NCI-H1436 treated with DMSO at 0.1 percent for 48 hours (cell line): ENCODE measurements around the gene VPREB1.
"Not testable (repeated sequence)": the region's sequence is repeated elsewhere in the genome, so short reads cannot be mapped to it uniquely, and the experiment has no call there.

ENCODE experiments used
- DNase-seq: peaks from one replicate; lab custom pipeline; 2025; lab: John Stamatoyannopoulos, UW

The VPREB1 gene

DNA sequence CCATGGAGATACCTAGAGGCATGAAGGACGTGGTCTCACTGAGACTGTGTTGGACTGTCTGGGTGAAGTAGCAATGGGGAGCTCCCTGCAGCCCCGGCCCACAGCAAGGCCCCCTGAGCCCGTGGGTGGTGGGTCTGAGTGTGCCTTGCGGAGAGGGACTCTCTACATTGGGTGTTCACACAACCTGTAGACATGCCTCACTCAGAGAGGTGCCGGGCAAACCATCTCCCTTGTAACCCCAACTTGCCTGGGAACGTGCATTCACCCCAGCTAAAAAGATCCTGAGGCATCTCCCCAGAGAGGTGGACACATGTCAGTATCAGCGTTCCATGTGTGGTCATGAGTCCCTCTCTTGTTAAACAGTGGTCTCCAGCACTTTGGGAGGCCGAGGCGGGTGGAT is 2.1 kb downstream of the VPREB1 start:
- no peak for DNase-seq

DNA sequence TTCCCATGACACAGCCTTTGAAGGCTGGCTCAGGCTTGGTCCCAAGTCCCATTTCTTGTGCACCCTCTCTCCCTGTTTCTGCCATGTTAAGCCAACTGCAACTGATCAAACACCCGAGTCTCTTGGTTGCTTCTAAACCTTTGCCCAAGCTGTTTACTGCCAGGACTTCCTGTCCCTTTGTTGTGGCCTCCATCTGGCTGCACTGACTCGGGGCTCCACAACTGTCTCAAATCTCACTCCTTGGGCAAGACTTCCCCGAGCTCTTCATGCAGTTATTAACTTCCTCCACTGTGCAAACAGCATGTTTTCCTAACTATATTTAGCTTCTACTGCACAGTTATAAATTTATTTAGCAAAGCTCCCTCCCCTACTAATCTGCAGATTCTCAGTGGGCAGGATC is 4.3 kb downstream of the VPREB1 start:
- DNase-seq = no peak

DNA sequence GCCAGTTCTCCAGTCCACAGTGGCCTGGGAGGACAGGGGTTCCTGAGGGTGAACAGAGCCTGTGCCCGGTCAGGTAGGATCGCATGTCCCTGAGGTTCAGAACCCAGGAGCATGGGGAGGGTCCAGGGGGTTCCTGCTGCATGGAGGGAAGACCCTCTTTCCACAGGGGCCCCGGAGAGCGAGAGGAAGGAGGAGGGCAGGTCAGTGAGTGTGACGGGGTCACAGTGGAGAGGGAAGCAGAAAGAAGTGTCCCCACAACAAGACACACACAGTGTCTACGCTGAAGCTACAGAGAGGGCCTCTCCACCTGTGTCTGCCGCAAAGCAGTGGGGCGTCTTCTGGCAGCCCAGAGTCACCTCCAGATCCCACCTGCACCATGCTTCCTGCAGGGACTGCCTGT is 6.1 kb downstream of the VPREB1 start:
- not testable (repeated sequence) for DNase-seq

DNA sequence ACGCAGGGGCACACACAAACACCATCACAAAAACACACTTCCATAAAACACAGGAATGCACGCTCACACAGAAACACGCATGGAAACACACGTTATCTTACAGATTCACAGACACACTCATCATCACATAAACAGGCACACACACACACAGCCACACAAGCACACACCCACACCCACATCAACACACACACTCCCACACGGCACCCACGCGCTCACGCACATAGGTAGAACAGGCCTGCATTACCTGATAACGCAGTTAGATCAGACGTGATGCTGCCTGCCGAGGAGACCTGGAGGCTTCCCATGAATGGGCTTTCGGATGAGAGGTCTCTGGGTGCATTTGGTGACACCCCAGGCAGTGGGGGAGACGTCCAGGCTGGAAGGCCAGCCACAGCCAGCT is 11.5 kb downstream of the VPREB1 start:
- DNase-seq = not testable (repeated sequence)

DNA sequence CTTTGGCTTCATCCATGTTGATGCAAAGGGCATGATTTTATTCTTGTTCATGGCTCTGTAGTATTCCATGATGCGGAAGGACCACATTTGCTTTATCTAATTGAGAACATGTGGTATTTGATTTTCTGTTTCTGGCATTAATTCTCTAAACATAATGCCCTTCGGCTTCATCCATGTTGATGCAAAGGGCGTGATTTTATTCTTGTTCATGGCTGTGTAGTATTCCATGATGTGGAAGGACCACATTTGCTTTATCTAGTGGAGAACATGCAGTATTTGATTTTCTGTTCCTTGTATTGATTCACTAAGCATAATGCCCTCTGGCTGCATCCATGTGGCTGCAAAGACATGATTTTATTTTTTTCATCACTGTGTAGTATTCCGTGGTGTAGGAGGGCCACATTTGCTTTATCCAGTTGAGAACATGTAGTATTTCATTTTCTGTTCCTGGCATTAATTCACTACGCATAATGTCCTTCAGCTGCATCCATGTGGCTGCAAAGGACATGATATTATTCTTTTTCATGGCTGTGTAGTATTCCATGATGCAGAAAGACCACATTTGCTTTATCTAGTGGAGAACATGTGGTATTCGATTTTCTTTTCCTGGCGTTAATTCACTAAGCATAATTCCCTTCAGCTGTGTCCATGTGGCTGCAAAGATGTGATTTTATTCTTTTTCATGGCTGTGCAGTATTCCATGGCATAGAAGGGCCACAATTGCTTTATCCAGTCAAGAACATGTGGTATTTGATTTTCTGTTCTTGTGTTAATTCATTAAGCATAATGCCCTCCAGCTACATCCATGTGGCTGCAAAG is 14.2 kb downstream of the VPREB1 start:
- DNase-seq = not testable (repeated sequence)

DNA sequence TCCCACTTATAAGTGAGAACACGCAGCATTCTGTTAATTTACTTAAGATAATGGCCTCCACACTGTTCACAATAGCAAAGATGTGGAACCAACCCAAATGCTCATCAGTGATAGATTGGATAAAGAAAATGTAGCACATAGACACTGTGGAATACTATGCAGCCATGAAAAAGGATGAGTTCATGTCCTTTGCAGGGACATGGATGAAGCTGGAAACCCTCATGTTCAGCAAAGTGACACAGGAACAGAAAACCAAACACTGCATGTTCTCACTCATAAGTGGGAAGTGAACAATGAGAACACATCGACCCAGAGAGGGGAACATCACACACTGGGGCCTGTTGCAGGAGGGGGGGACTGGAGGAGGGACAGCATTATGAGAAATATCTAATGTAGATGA is 15.6 kb downstream of the VPREB1 start:
- not testable (repeated sequence) for DNase-seq

DNA sequence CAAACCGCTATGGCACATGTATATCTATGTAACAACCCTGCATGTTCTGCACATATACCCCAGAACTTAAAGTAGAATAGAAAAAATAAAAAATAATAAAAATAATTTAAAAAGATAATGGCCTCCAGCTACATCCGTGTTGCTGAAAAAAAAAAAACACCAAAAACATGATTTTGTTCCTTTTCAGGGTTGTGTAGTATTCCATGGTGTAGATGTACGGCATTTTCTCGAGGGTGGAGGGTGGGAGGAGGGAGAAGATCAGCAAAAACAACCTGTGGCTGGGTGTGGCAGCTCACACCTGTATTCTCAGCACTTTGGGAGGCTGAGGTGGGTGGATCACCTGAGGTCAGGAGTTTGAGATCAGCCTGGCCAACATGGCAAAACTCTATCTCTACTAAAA is 16.0 kb downstream of the VPREB1 start:
- not testable (repeated sequence) for DNase-seq

DNA sequence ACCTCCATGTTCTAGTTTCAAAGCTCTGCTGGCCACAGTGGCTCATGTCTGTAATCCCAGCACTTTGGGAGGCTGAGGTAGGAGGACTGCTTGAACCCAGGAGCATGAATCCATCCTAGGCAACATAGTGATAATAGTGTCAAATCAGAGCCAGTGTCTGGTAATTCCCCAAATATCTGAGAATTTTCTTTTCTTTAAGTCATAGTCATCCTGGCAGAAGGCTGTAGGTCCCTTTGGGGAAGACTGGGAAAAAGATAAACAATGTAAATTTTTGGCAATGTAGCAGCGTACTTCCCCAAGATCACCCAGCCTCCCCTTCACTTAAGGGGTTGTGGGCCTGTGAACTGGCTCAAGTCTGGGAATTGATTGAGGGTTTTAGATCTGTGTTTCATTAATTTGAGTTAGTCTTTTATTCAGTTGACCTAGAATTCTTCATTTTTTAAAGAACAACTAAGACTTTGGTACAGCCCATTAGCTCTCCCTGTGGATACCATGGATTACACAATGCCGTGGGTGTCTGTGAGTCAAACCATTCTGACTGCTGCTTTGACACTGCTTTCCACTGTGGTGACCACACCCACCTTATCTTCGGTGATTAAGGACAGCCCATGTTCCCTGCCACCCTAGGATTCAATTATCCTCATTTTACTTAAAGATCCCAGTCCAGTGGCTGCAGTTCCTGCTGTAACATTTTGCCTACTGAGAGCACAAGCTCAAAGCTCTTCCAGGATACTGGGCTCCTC is 17.9 kb downstream of the VPREB1 start:
- not testable (repeated sequence) for DNase-seq

DNA sequence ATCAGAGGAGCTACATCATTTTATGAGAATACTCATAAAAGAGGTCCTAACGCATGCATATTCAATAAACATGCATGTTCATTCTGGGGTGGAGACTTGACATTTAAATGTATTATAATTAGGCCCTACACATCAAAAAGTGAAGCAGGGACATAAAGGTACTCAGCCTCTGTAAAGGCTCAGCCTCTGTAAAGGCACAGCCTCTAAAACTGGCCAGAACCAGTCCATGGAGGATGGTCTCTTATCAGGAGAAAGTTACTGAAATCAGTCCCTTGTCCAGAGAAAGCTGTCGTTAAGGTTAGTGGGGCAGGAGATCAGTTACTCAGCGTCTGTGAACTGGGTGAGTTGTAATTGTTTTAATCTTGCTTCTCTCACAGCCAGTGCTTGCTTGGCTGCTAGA is 19.2 kb downstream of the VPREB1 start:
- DNase-seq = not testable (repeated sequence)

DNA sequence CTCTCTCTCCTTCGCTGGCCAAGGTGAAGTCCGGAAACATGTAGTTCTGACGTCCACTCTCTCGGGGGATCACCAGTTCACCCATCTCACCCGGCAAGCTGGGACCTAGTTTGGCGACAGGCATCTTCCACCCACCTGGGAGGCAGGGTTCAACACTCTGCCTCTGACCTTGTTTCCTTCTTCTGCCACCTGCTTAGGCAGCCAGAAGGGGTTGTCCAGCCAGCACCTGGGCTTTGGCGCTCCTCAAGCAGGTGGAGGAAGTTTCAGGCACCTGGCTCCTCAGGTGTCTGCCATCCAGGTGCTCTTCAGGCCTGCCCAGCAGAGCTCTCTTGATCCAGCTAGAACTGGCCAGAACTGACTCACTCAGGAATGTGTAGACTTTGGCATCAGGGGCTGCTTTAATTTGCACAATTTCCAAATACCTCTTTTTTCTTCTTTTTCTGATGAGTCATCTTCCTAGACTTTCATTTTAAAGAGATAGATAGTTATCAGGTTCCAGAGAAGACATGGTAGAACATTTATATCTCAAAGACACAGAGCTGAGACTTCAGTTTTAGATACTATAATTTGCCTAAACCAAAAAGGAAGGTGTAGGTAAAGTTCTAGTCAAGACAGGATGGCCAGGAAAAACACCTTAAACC is 25.6 kb downstream of the VPREB1 start:
- not testable (repeated sequence) for DNase-seq

DNA sequence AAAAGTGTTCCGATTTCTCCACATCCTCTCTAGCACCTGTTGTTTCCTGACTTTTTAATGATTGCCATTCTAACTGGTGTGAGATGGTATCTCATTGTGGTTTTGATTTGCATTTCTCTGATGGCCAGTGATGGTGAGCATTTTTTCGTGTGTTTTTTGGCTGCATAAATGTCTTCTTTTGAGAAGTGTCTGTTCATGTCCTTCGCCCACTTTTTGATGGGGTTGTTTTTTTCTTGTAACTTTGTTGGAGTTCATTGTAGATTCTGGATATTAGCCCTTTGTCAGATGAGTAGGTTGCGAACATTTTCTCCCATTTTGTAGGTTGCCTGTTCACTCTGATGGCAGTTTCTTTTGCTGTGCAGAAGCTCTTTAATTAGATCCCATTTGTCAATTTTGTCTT is 32.8 kb downstream of the VPREB1 start:
- not testable (repeated sequence) for DNase-seq

DNA sequence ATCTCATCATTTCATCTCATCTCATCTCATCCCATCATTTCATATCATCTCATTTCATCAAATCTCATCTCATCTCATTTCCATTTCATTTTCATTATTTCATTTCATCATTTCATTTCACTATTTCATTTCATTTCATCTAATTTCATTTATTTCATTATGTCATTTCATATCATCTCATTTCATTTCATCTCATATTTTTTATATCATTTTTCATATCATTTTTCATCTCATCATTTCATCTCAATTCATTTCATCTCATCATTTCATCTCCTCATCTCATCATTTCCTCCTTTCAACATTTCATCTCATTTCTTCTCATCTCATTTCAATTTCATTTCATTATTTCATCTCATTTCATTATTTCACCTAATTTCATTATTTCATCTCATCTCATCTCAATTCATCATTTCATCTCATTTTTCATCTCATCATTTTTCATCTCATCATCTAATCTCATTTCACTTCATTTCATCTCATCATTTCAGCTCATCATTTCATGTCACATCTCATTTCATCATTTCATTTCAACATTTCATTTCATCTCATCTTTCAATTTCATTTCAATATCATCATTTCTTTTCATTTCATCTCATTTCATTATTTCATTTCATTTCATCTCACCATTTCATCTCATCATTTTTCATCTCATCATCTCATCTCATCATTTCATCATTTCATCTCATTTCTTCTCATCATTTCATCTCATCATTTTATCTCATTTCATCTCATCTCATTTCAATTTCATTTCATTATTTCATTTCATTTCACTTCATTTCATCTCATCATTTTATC is 40.6 kb downstream of the VPREB1 start:
- not testable (repeated sequence) for DNase-seq

DNA sequence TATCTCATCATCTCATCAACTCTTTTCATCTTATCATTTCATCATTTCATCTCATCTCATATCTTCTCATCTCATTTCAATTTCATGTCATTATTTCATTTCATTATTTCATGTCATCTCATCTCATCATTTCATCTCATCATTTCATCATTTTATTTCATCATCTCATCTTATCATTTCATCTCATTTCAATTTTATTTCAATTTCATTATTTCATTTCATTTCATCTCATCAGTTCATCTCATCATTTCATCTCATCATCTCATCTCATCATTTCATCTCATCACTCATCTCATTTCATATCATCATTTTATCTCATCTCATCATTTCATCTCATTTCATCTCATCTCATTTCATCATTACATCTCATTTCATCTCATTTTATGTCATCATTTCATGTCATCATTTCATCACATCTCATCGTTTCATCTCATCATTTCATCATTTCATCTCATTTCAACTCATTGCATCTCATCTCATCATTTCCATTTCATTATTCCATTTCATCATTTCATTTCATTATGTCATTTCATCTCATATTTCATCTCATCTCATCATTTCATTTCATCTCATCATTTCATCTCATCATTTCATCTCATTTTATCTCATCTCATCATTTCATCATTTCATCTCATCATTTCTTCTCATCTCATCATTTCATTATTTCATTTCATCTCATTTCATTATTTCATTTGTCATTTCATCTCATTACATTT is 42.0 kb downstream of the VPREB1 start:
- DNase-seq = not testable (repeated sequence)

DNA sequence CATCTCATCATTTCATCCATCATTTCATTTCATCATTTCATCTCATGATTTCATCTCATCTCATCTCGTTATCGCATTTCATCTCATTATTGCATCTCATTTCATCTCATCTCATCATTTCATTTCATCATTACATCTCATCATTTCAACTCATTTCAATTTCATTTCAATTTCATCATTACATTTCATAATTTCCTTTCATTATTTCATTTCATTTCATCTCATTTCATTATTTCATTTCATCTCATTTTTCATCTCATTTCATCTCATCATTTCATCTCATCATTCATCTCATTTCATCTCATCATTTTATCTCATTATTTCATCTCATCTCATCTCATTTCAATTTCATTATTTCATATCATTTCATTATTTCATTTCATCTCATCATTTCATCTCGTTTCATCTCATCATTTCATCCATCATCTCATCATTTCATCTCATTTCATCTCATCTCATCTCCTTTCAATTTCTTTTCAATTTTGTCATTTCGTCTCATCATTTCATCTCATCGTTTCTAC is 42.6 kb downstream of the VPREB1 start:
- DNase-seq = not testable (repeated sequence)

DNA sequence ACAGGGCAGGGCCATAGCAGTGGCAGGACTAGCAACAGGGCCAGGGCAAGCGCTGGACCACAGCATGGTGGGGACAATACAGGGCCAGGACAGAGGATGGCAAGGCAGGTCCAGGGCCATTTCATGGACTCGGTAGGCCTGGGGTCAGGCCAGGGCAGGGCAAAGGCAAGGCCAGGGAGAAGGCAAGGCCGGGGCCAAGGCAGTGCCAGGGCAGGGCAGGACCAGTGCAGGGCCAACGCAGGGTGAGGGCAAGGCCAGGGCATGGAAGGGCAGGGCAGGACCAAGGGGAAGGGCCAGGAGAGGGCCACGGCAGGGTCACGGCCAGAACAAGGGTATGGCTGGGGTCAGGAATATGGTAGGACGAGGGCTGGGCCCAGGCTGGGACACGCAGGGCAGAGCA is 45.1 kb downstream of the VPREB1 start:
- not testable (repeated sequence) for DNase-seq

DNA sequence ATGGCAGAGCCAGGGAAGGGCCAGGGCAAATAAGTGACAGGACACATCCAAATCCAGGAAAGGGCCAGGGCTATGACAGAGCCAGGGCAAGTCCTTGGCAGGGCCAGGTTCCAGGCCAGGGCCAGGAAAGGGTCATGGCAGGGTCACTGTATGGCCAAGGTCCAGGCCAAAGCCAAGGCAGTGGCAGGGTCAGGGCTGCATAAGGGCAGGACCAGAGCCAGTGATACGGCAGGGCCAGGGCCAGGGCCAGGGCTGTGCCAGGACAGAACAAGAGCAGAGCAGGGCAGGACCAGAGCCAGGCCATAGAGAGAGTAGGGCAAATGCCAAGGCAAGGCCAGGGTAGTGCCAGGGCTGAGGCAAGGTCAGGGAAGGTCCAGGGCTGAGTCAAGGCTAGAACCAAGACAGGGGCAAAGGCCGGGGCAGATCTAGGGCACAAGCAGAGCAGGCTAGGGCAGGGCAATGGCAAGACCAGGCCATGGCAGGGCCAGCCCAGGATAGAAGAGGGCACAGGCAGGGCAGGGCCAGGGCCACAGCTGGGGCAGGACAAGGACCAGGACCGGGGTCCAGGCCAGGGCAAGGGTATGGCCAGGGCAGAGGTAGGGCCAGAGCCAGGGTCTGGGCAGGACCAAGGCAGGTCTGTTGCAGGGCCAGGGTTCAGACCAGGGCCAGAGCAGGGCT is 46.7 kb downstream of the VPREB1 start:
- not testable (repeated sequence) for DNase-seq

DNA sequence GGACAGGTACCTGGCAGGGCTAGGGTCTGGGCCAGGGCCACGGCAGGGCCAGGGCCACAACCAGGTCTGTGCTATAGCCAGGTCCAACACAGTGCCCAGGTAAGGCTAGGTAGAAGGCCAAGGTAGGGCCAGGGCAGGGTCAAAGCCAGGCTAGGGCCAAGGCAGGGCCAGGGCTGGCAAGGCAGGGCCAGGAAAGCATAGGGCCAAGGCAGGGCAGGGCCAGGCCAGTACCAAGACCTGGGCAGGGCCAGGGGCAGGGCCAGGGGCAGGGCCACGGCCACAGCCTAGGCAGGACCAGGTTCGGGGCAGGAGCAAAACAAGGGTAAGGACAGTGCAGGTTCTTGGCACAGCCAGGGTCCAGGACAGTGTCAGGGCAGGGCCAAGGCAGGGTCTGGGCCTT is 48.1 kb downstream of the VPREB1 start:
- DNase-seq = not testable (repeated sequence)

DNA sequence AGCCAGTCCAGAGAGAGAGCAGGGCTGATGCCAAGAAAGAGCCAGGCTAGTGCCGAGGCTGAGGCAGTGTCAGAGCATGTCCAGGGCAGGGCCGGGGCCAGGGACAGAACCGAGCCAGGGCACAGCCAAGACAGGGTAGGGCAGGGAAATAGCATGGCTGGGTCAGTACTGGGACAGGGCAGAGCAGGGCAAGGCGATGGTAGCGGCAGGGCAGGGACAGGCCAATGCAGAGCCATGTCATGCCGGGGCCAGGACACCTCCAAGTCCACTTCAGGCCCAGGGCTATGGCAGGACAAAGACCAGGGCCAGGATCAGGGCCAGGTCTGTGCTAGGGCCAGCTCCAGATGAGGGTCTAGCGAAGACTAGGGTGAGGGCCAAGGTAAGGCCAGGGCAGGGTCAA is 48.9 kb downstream of the VPREB1 start:
- not testable (repeated sequence) for DNase-seq

DNA sequence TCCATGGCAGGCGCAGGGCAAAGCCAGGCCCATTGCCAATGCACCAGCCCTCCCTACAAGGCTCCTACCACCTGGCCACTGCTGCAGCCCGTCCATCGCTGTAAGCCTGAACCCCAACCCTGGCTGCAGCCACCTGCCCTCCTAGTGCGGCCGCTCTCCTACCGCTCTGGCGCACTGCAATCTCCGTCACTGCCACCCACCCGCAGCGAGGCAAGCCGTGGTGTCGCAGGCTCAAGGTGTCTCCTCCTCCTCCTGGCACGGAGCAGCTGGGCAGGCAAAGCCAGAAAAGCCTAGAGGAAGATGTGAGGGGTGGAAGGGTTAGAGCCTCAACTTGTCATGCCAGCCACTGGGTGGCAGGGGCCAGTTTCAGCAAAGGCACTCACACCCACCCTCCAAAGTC is 50.1 kb downstream of the VPREB1 start:
- DNase-seq = not testable (repeated sequence)
